Measurements from ENCODE around the gene STX1B.
"Not testable (repeated sequence)": the region's sequence is repeated elsewhere in the genome, so short reads cannot be mapped to it uniquely, and the experiment has no call there.

Gene STX1B

GRCh38 chr16:30956601-30957455 lies 53.6 kb downstream of the STX1B start:
- in situ Hi-C loops (cut with MboI; ENCODE audit: low sequenced_read_pairs) = loop anchor here (25.0 kb wide), 1 partner anchor 905 kb away; the partner anchor contains the start of gene ZNF267

GRCh38 chr16:30954993-30955392 lies 55.4 kb downstream of the STX1B start:
- in situ Hi-C loops (cut with MboI; ENCODE audit: low sequenced_read_pairs) = loop anchor here (25.0 kb wide), 1 partner anchor 907 kb away; the partner anchor contains the start of gene ZNF267

- in situ Hi-C loops (cut with MboI; ENCODE audit: low sequenced_read_pairs) = loop anchor here (25.0 kb wide), 1 partner anchor 909 kb away; the partner anchor contains the start of gene ZNF267
These were observed 56.8 kb downstream of the STX1B start for GRCh38 chr16:30953511-30954124.

GRCh38 chr16:30953111-30953510 lies 57.3 kb downstream of the STX1B start:
- in situ Hi-C loops (cut with MboI; ENCODE audit: low sequenced_read_pairs) = loop anchor here (25.0 kb wide), 1 partner anchor 909 kb away; the partner anchor contains the start of gene ZNF267

- in situ Hi-C loops (cut with MboI; ENCODE audit: low sequenced_read_pairs) = loop anchor here (25.0 kb wide), 1 partner anchor 911 kb away; the partner anchor contains the start of gene ZNF267
These were observed 58.7 kb downstream of the STX1B start for GRCh38 chr16:30951750-30952149.

GRCh38 chr16:30951193-30951592 lies 59.2 kb downstream of the STX1B start:
- in situ Hi-C loops (cut with MboI; ENCODE audit: low sequenced_read_pairs) = loop anchor here (25.0 kb wide), 1 partner anchor 911 kb away; the partner anchor contains the start of gene ZNF267

- in situ Hi-C loops (cut with MboI; ENCODE audit: low sequenced_read_pairs) = loop anchor here (25.0 kb wide), 1 partner anchor 912 kb away; the partner anchor contains the start of gene ZNF267
These were observed 59.8 kb downstream of the STX1B start for GRCh38 chr16:30950516-30951065.

- in situ Hi-C loops (cut with MboI; ENCODE audit: low sequenced_read_pairs) = loop anchor here (25.0 kb wide), 1 partner anchor 912 kb away; the partner anchor contains the start of gene ZNF267
These were observed 60.6 kb downstream of the STX1B start for GRCh38 chr16:30949650-30950515.

- in situ Hi-C loops (cut with MboI; ENCODE audit: low sequenced_read_pairs) = no loop called here
These were observed 61.5 kb downstream of the STX1B start, which contains the start of gene ORAI3 for GRCh38 chr16:30948667-30949649. Gene ORAI3 (plus strand): TSS chr16:30949068. CDS start chr16:30949290, 222 bp downstream.

GRCh38 chr16:30947859-30948666 lies 62.4 kb downstream of the STX1B start:
- in situ Hi-C loops (cut with MboI; ENCODE audit: low sequenced_read_pairs) = no loop called here

- in situ Hi-C loops (cut with MboI; ENCODE audit: low sequenced_read_pairs) = no loop called here
These were observed 62.9 kb downstream of the STX1B start for GRCh38 chr16:30947541-30947858.

GRCh38 chr16:30946671-30947540 lies 63.5 kb downstream of the STX1B start:
- in situ Hi-C loops (cut with MboI; ENCODE audit: low sequenced_read_pairs) = no loop called here

GRCh38 chr16:30944352-30944751 lies 66.1 kb downstream of the STX1B start:
- in situ Hi-C loops (cut with MboI; ENCODE audit: low sequenced_read_pairs) = no loop called here

- in situ Hi-C loops (cut with MboI; ENCODE audit: low sequenced_read_pairs) = no loop called here
These were observed 68.0 kb downstream of the STX1B start for GRCh38 chr16:30942426-30942806.

GRCh38 chr16:30941600-30942425 lies 68.6 kb downstream of the STX1B start:
- in situ Hi-C loops (cut with MboI; ENCODE audit: low sequenced_read_pairs) = no loop called here

GRCh38 chr16:30939571-30939970 lies 70.9 kb downstream of the STX1B start:
- in situ Hi-C loops (cut with MboI; ENCODE audit: low sequenced_read_pairs) = not testable (repeated sequence)

Measured in HL-60/S4 treated with phorbol 12-myristate 13-acetate at 8.2 ng/mL for 4 days and 3 days (cell line).